ENCODE results near the gene CUX1.

CUX1 gene

DNA sequence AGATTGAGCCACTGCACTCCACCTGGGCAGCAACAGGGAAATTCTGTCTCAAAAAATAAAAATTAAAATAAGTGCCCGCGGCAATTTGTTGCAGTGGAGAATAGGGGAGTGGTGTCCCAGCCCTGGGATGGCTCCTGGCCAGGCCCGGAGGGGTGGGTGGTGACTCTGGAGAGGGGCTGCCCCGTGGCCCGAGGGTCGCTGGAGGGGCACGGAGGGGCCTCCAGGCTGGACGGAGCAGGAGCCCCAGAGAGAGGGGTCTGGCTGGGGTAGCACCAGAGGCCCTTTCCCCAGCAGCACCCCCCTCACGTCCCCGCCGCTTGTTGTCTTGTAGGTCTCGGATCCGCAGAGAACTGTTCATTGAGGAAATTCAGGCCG, 430.6 kb downstream of the CUX1 start:
- no peak for DNase-seq (ENCODE audit: low read depth)

GRCh38 chr7:102248456-102249395, 431.3 kb downstream of the CUX1 start:
- DNase-seq (ENCODE audit: low read depth): no peak

DNA sequence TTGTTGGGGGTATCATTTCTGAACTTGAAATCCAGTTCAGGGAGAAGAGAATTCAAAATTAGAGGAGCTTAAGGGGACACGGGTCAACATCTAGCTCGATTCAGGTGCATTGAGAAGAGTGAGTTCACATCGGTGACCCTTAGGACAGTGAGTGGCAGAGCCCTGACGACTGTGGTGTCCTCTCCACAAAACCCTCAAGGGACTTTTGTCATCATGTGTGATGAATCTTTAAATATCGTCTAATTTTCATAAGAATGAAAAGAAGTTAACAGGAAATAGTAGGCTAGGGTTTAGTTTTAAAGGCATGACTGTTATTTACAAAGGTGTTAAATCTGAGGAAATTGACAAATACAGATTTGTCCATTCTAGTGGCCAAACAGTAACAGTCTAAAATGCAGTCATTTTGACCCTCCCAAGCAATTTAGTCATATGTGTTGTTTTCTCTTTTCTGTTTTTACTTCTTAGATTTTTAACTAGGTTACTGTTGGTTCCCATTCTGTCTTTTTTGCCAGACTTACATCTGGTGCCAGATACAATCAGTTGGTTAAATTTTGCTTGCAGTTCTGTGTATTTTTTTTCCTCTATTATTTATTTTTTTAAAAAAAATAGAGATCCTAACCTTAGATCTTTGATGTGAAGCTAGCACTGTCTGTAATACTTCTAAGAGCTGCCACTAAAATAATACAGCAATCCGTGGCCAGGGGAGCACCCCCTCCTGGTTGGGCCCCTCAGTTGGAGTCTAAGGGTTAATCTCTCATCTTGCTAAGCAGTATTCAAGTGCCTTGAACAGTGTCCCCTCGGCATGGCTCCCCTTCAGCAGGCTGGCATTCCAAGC, 434.3 kb downstream of the CUX1 start:
- DNase-seq (ENCODE audit: low read depth): no peak

DNA sequence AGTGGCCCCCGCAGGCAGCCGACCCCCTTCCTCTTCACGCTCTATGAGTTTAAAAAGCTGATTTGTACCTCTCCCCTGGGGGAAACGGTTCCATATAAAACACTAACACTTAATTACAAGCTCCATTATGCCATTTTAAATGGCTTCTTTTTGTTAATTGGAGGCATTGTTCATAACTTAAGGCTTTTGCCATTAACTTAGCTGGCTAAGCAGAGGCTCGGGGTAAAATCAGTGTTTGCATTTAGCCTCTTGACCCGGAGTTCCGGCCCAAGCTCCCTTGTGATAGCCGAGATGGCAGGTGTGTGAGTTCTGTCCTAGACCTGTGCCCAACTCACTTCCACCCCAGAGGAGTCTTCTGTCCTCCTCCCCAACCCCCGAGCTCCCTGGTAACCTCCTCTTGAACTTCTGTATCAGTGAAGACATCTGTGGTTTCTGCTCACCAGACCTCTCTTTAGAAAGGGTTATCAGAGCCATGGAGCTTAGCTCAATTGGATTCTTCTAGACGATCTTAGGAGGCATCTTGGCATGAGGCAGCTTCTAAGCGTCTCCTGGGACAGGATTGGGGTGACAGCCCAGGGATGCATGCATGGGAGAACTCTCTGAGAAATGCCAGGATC, 435.0 kb downstream of the CUX1 start:
- no peak for DNase-seq (ENCODE audit: low read depth)

DNA sequence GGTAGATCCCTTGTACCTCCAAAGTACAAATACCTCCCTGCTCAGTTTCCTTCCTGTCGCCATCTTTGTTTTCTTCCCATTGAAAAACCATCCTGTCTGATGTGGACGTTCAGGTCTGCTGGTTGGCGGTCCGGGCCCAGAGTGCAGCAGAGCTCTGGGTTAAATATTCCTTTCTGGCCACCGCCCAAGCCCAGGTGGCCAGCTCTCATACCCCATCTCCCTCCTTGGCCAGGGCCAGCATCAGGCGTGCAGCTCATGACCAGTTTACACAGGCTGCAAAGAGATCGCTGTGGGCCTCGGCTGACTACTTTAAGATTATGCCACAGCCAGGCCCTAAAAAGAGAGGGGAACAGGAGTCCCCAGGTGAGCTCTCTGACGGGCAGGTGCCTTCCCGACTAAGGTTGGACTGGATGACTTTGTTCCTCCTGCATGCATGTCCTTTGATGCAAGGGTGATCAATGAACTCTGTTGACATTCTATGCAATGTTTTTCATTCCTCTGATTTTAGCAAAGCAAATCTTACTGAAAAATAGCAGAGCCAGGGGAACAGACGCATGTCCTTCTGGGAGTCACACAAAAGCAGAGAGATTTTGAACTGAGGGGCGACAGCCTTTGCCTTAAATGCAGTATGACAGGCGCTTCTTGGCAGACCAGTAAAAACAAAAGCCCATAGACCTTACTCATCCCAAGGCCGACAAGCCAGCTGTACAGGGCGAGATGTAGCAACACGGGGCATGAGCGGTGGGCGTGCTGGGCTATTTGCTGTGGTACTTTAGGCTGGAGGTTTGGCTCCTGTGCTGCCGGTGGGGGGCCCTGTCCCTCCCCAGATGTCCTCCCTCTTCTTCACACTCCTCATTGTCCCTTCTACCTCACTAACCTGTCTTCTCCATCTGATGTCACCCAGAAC, 435.9 kb downstream of the CUX1 start:
- no peak for DNase-seq (ENCODE audit: low read depth)

- no peak for DNase-seq (ENCODE audit: low read depth)
Measured at GRCh38 chr7:102253973-102254370, 436.5 kb downstream of the CUX1 start.

DNA sequence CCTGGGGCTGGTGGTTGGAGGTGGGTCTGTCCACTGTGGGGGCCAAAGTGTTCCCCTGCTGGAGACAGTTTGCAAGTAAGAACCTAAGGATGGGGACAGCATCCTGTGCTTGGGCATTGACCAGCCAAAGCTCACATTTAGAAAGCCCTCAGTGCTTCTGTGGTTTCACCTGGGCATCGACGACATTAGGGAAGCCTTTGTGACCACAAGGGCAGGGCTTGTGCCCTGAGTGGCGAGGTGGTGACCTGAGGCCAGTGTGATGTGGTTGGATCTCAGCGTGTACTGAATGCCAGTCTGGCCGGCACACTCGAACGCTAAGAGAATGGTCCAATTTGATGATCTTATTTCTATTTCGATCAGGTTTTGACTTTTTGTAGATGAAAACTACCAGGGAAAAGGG, 437.1 kb downstream of the CUX1 start:
- no peak for DNase-seq (ENCODE audit: low read depth)

GRCh38 chr7:102255501-102255900, 438.1 kb downstream of the CUX1 start:
- no peak for DNase-seq (ENCODE audit: low read depth)

GRCh38 chr7:102255916-102256315, 438.5 kb downstream of the CUX1 start:
- DNase-seq (ENCODE audit: low read depth): no peak

- no peak for DNase-seq (ENCODE audit: low read depth)
Measured at GRCh38 chr7:102258073-102258748, 440.8 kb downstream of the CUX1 start.

GRCh38 chr7:102258749-102259107, 441.3 kb downstream of the CUX1 start:
- peak; percentile 27 for DNase-seq (ENCODE audit: low read depth)

DNA sequence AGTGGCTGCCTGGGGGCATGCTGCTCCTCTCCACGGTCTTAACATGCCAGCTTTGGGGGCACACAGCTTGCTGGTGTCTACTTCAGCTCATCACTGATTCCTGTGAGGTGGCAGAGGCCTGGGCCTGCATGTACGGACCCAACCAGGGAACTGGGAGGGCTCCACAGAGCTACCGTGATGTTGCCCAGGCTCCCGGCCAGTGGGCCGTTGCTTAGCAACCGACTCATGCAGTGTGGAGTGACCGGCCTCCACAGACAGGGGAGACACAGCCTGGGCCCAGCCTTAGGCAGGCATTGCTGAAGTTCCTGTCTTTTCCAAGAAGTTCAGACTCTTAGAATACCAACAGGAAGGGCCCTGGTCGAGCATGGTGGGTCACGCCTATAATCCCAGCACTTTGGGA, 443.4 kb downstream of the CUX1 start:
- DNase-seq (ENCODE audit: low read depth): peak; percentile 62

DNA sequence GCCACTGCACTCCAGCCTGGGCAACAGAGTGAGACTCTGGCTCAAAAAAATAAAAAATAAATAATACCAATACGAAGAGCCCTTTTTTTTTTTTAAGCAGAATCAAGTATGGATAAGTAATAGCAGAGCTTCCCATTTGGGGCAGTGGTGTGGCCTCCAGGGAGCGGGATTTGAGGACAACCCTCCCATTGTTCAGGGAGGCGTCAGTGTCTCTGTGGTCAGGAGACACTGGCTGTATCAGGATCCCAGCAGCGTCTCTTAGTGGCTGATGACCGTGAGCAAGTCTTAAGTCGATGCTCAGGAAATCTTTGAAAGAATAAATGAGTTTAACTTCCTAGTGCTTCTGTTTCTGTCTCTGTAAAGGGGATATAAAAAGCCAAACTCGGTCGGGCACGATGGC, 444.0 kb downstream of the CUX1 start:
- DNase-seq (ENCODE audit: low read depth): no peak

DNA sequence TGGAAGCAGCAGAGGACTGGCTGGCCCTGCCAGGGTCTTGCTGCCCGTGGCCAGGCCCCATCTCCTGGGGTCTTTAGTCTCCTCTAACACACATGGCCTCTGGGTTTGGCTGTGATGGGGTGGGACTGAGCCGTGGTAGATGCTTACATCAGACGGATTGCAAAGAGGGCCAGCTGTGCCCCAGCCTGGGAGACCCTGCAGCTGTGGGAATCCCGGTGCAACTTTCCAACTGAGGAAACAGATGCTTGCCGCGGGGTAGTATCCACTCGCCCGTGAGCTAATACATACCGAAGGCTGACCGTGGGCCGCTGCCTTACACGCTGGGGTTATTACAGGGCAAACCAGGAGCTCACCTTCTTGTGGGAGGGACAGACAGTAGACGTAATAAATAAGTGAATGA, 445.1 kb downstream of the CUX1 start:
- DNase-seq (ENCODE audit: low read depth): no peak

DNA sequence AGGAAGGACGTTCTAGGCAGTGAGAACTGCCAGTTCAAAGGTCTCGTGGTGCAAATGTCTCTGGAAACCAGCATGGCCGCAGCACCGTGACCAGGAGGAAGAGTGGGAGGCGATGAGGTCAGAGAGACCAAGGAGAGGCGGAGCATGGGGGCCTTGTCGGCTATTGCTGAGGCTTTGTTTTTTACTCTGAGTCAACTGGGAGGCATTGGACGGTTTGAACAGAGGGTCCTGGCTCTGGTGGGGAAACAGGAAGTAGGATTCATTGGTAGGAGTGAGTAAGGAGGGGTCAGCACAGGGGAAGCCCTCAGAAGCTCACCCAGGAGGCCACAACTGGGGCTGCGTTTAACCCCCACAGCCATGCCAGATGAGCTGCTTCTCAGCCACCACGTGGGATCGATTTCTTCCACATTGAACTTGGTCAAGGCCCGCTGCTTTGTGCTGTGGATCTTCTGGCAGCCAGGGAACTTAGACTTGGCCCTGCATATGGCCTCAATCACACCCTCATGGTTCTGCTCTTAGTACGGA, 447.0 kb downstream of the CUX1 start:
- peak; percentile 51 for DNase-seq (ENCODE audit: low read depth)

DNA sequence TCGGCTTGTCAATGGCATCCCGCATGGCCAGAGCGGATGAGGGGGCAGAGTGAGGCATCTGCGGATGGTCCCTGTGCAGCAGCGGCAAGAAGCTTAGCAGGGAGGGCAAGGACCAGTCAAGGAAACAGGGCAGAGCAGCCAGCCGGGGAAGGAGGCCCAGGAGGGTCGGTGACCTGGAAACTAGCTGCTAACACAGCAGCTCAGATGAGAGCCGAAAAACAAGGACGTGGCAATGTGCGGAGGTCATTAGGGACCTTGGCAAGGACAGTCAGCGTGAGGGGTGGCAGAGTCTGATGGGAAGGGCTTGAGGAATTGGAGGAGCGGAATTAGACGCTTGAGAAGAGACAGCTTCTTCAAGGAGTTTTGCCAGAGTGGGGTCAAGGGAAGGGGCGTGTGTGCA, 449.1 kb downstream of the CUX1 start:
- no peak for DNase-seq (ENCODE audit: low read depth)

GRCh38 chr7:102268635-102269034, 451.2 kb downstream of the CUX1 start:
- no peak for DNase-seq (ENCODE audit: low read depth)

- no peak for DNase-seq (ENCODE audit: low read depth)
Measured at GRCh38 chr7:102270178-102270887, 452.9 kb downstream of the CUX1 start.

GRCh38 chr7:102271158-102271798, 453.9 kb downstream of the CUX1 start:
- no peak for DNase-seq (ENCODE audit: low read depth)
